ENCODE measurements around the gene NXNL1. TPM values are rescaled to one million over a fixed set of nuclear protein-coding genes. Genes with fewer than 3 reads are reported as not detected.

The NXNL1 gene
- total RNA-seq, 6 donors from 2014 or later = not detected

DNA sequence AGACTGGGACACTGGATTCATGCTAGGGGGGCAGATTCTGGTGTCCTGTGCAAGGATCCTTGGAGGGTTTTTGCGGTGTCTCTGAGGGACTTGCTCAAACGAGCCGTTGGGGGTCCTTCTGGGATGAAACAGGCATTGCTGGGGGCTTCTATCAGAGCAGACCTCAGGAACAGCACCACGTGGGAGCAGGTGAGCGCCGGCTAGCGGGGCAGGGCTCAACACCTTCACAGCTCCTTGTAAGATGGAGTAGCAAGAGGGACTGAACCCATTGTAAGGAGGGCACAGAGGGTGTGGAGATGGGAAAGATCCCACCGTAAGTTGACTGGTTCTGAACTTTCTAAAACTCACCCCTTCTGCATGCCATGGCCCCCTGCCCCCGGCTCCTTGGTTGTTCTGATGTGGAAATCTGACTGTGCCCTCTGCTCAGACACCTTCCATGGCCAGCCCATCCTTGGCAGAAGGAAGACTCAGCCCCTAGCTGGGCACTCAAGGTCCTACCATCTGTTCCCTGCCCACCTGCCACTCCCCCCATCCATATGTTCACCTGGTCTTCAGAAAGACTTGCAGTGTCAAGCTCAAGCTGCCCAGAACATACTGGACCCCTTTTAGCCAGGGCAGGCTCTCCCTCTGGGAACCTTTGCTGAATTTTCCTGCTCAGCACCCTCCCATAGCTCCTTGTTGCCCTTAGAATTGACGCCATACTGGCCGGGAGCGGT, 10.8 kb upstream of the NXNL1 start:
- no peak for ATAC-seq (ENCODE audit: low FRiP score in 2 of 2)

DNA sequence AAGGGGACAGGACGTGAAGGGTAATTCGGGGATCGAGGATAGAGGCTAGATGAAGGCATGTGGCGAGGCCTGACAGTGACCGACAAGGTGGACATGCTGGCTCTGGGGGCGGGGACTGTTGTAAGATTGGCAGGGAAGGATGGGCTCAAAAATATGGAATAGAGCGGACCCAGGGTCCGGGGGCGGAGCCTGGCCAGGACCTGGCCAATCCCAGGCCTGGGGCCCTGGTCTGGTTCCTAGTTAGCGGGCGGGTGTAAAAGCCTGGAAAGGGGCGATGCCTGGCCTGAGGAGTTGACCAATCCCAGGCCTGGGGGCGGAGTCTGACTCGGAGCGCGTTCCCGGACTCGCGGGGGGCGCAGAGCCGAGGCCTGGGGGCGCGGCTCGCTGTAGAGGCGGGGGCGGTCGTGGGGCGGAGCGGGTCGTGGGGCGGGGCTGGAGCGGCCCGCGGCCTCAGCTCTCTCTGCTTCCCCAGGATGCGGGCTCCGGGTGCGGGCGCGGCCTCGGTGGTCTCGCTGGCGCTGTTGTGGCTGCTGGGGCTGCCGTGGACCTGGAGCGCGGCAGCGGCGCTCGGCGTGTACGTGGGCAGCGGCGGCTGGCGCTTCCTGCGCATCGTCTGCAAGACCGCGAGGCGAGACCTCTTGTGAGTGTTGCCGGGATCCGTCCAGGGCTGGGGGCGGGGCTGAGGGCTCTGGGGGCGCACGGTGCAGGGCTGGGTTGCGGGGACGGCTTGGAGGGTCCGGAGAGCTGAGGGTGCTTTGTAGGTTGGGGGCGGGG, 9.5 kb upstream of the NXNL1 start, which contains the start of gene SLC27A1:
SLC27A1 (plus strand) TSS at position 457 of the 774 bp plus-strand sequence; CDS start at position 474, 17 bp downstream.
- 0 to 2% methylated on average over 15 to 33 of the region's 67 CpGs for WGBS, 2 donors

More for the DNA sequence above, 10.8 kb upstream of the NXNL1 start:
- H3K4me3 ChIP-seq = peak overlapping the region in 3 of 4 donors; percentile 91 to 98 (median 97)
- H3K36me3 ChIP-seq = no peaks in the 10 kb centered on the region
- peak overlapping the region in 1 of 4 donors; percentile 87 for H3K27ac ChIP-seq
- DNase-seq = peak in 1 of 2 donors; percentile 62
- no peak for TF ChIP-seq POLR2AphosphoS5 (IDR thresholded peaks at IDR 0.05)
- TF ChIP-seq POLR2A (IDR thresholded peaks at IDR 0.05) = no peak
- TF ChIP-seq CTCF (IDR thresholded peaks at IDR 0.05) = no peak
- TF ChIP-seq EP300 (IDR thresholded peaks at IDR 0.05) = no peak
- peaks cover 32 to 65% (median 41%) of the 10 kb centered on the region in 4 donors for H3K4me1 ChIP-seq
- no peaks in the 10 kb centered on the region for H3K27me3 ChIP-seq
- H3K9me3 ChIP-seq = no peaks in the 10 kb centered on the region
- WGBS, 2 donors = 68 to 74% methylated on average over 9 to 12 of the region's 12 CpGs

GRCh38 chr19:17469481-17470067, 8.8 kb upstream of the NXNL1 start:
- Histone ChIP-seq H3K9me3 (no peaks in the 10 kb centered on the region), H3K27me3 (no peaks in the 10 kb centered on the region), H3K4me1 (peaks cover 23 to 55% (median 31%) of the 10 kb centered on the region in 4 donors), H3K36me3 (no peaks in the 10 kb centered on the region), H3K27ac (peak overlapping the region; percentile 70 to 90 (median 86)), H3K4me3 (peak overlapping the region; percentile 91 to 98 (median 96))
- ATAC-seq (ENCODE audit: low FRiP score in 2 of 2) (peak; percentile 89 to 95), DNase-seq (peak; percentile 94 to 97)
- WGBS, 2 donors = 0 to 2% methylated on average over 4 to 20 of the region's 31 CpGs
- no peak for TF ChIP-seq POLR2AphosphoS5 (IDR thresholded peaks at IDR 0.05)
- peak in 1 of 4 donors; percentile 14 for TF ChIP-seq EP300 (IDR thresholded peaks at IDR 0.05)
- peak in 1 of 6 experiments; percentile 7 for TF ChIP-seq CTCF (IDR thresholded peaks at IDR 0.05)

More for the DNA sequence above, 9.5 kb upstream of the NXNL1 start, which contains the start of gene SLC27A1:
- TF ChIP-seq POLR2A (IDR thresholded peaks at IDR 0.05) = peak in 1 of 4 donors; percentile 71
- no peak for TF ChIP-seq EP300 (IDR thresholded peaks at IDR 0.05)
- peak in 1 of 2 donors; percentile 32 for TF ChIP-seq POLR2AphosphoS5 (IDR thresholded peaks at IDR 0.05)
- TF ChIP-seq CTCF (IDR thresholded peaks at IDR 0.05) = no peak
- H3K4me1 ChIP-seq = peaks cover 27 to 61% (median 35%) of the 10 kb centered on the region in 4 donors
- H3K27me3 ChIP-seq = no peaks in the 10 kb centered on the region
- no peaks in the 10 kb centered on the region for H3K36me3 ChIP-seq
- DNase-seq = peak; percentile 97 to 99
- peak within 1 kb of the TSS; percentile 70 to 90 (median 86) for H3K27ac ChIP-seq
- H3K4me3 ChIP-seq = peak within 1 kb of the TSS; percentile 91 to 98 (median 96)
- H3K9me3 ChIP-seq = no peaks in the 10 kb centered on the region
- peak; percentile 96 to 97 for ATAC-seq (ENCODE audit: low FRiP score in 2 of 2)

DNA sequence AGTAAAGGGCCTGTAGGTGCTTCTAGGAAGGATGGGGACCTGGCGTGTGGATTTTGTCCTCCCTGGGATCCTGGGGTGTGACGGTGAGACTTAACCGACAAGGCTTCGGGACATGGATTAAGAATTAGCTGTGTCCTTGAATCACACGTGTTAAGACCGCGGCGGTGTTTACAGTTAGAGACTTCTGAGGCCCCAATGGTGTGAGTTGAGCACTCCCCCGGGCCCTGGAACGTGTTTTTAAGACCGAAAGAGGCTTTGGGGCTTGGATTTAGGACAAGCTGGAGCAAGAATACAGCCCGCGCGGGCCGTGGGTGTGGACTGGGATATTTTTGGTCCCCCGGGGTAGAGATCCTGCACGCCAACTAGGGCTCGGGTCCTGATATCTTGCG, 8.4 kb upstream of the NXNL1 start:
- Histone ChIP-seq H3K27me3 (no peaks in the 10 kb centered on the region), H3K9me3 (no peaks in the 10 kb centered on the region), H3K36me3 (no peaks in the 10 kb centered on the region), H3K4me3 (peak overlapping the region; percentile 91 to 98 (median 96)), H3K4me1 (peaks cover 23 to 55% (median 31%) of the 10 kb centered on the region in 4 donors), H3K27ac (peak overlapping the region; percentile 70 to 90 (median 86))
- WGBS, 2 donors = 2 to 6% methylated on average over 8 to 18 of the region's 19 CpGs
- TF ChIP-seq EP300 (IDR thresholded peaks at IDR 0.05) (no peak), POLR2A (IDR thresholded peaks at IDR 0.05) (no peak), CTCF (IDR thresholded peaks at IDR 0.05) (no peak), POLR2AphosphoS5 (IDR thresholded peaks at IDR 0.05) (no peak)
- no peak for DNase-seq
- no peak for ATAC-seq (ENCODE audit: low FRiP score in 2 of 2)
